H7 (cell line): ENCODE results near the gene PSMB2. TPM values are rescaled to one million over a fixed set of nuclear protein-coding genes. Genes with fewer than 3 reads are reported as not detected.
A peak's percentile ranks its signal among the peaks of the same experiment; 100 is the strongest.

ENCODE experiments used
- DNase-seq: peaks from one replicate; pipeline ENCODE4 v3.0.0; 2012
- H3K27me3 ChIP-seq: 2 replicates; pipeline ENCODE4 v1.6.0; 2011; ENCODE audit warnings: mild to moderate bottlenecking, low read length; ENCODE audit not compliant: control insufficient read depth, insufficient read depth
- H3K36me3 ChIP-seq: replicated peaks from 2 replicates; pipeline ENCODE4 v1.5.1; 2011; ENCODE audit warnings: low read length; ENCODE audit not compliant: control insufficient read depth, insufficient read depth
- H3K4me3 ChIP-seq: 2 replicates; pipeline ENCODE4 v1.5.1; 2011; ENCODE audit warnings: low read depth, mild to moderate bottlenecking, control low read depth, low read length, moderate library complexity; ENCODE audit not compliant: insufficient read depth
- total RNA-seq: library from RNA; depleted of rRNA; stranded (reverse); fragments of >200 nt; shearing (Covaris generic); gene quantifications from 2 replicates; pipeline ENCODE4 v1.2.3, GENCODE V29; 2014; rRNA removed

Gene PSMB2
- total RNA-seq, 1 experiment from 2014 or later: 50.6 TPM

- H3K27me3 ChIP-seq: no peaks in the 10 kb centered on the region
- H3K36me3 ChIP-seq: peaks cover 10% of the 10 kb centered on the region
- H3K4me3 ChIP-seq: peak overlapping the region; percentile 97
- DNase-seq: peak; percentile 4
Observed at GRCh38 chr1:35555601-35556477, 85.5 kb downstream of the PSMB2 start.

DNA sequence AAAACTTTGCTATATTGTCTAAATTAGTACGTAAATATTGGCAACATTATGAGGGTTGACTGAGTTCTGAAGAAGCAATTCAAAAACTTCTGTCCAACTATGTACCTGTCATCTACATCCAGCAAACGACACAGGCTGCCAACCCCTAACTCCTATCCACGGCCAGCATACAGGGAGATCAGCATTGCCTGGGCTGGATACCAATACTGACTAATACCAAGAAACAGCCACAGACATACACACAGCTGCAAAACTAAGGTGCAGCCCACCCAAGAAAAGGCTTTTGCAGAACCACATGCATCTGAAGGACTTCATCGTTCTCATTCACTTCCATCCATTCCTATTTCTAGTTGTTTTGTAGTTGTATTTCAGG is 86.1 kb downstream of the PSMB2 start:
- DNase-seq: peak; percentile 52
- Histone ChIP-seq H3K4me3 (peak overlapping the region; percentile 6; the same call in 1 of the 2 replicates), H3K36me3 (peaks cover 10% of the 10 kb centered on the region), H3K27me3 (no peaks in the 10 kb centered on the region)

DNA sequence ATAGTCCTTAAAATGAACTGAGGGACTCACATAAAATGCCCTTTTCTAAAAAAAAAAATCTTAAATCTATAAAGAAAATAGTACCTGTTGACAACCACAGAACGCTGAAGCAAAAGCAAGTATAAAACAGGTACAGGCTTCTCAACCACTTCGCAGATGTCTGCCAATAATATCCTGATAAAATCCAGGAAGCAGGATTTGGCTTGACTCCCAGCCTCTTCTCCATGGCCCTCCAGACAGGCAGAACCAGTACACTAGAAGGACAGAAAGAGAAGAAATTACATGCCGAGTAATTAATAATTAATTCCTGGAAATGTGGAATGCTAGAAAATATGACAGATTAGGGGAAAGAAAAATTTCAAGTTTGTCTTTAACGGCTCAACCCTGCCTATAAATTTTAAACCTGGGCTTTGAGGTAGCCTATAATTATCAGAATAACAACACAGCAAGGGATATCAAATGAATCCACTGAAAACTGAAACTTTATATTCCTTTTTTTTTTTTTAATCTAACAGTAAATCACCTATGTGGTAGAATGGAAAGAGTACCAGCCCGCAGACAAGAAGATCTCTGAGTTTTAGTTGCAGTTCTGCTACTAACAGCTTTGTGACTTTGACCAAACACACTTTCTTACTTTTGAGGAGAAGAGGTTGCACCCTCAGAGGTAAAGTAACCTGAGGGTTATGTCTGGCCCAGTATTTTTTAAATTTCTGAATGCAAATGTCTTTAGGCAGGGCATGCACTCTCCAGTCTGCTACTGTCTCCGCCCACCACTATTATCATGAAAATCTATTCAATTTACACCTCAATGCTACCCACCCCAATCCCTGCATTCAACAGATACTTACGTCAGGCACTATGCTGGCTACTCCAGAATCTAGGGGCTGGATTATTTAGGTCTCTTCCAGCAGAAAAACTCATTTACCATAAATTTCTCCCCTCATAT is 86.8 kb downstream of the PSMB2 start:
- peaks cover 10% of the 10 kb centered on the region for H3K36me3 ChIP-seq
- no peaks in the 10 kb centered on the region for H3K27me3 ChIP-seq
- H3K4me3 ChIP-seq: no peak overlapping the region
- peak; percentile 83 for DNase-seq

GRCh38 chr1:35553851-35554250 is 87.5 kb downstream of the PSMB2 start:
- H3K4me3 ChIP-seq: no peak overlapping the region

More at GRCh38 chr1:35553851-35554250, 87.5 kb downstream of the PSMB2 start:
- H3K36me3 ChIP-seq: peaks cover 10% of the 10 kb centered on the region
- DNase-seq: no peak
- H3K27me3 ChIP-seq: no peaks in the 10 kb centered on the region

Other genes starting within 250 kb of the PSMB2 start
- gene KIAA0319L, start 84.1 kb downstream of the PSMB2 start, total RNA-seq: 68.5 and 84.0 TPM in 2 replicates
- gene NCDN, start 83.7 kb downstream of the PSMB2 start, total RNA-seq: 41.9 and 50.9 TPM in 2 replicates
- 0.94 and 2.2 TPM in 2 replicates for gene TFAP2E, start 68.2 kb downstream of the PSMB2 start, total RNA-seq
- gene C1orf216, start 77.4 kb upstream of the PSMB2 start, total RNA-seq: 11.9 and 13.5 TPM in 2 replicates
- 39.6 and 53.4 TPM in 2 replicates for gene CLSPN, start 128.5 kb upstream of the PSMB2 start, total RNA-seq
- gene AGO4, start 166.5 kb upstream of the PSMB2 start, total RNA-seq: 8.3 and 23.4 TPM in 2 replicates
- 64.6 and 76.1 TPM in 2 replicates for gene AGO1, start 241.7 kb upstream of the PSMB2 start, total RNA-seq